GM12878 (cell line): Measurements from ENCODE around the gene ZNF814. TPM values are rescaled to one million over a fixed set of nuclear protein-coding genes. Genes with fewer than 3 reads are reported as not detected.
"Not testable (repeated sequence)": the region's sequence is repeated elsewhere in the genome, so short reads cannot be mapped to it uniquely, and the experiment has no call there.

Experiments
- ATAC-seq: fragments of 200-7000 bp; cut with Tn5 transposase; 3 replicates; pipeline ENCODE4 v1.9.1; 2020; ENCODE audit warnings: mild to moderate bottlenecking, moderate library complexity
- BruUV-seq: library from RNA; stranded (reverse); fragments of 400-500 nt; replicated peaks from 2 replicates; lab custom pipeline; 2021; lab: Mats Ljungman, UMichigan
- CTCF ChIA-PET: fragments of 300-600 bp; sonication (Branson Sonifier 250); formaldehyde crosslinking; extraction: SDS; loops from one replicate; lab custom pipeline; 2021; ENCODE audit warnings: inconsistent platforms; lab: Yijun Ruan, JAX
- POLR2A ChIA-PET: fragments of 350-600 bp; formaldehyde crosslinking; extraction: SDS; loops from one replicate; lab custom pipeline; 2021; ENCODE audit warnings: inconsistent platforms; lab: Charles Lee
- RAD21 ChIA-PET: fragments of 300-600 bp; sonication (Branson Sonifier 250); formaldehyde crosslinking; loops from one replicate; lab custom pipeline; 2023; ENCODE audit warnings: antibody characterized with exemption; ENCODE audit not compliant: unreplicated experiment; lab: Charles Lee
- SMC1A ChIA-PET: fragments of 300-600 bp; sonication (Branson Sonifier 250); formaldehyde crosslinking; loops from one replicate; lab custom pipeline; 2023; ENCODE audit not compliant: unreplicated experiment, uncharacterized antibody; lab: Charles Lee
- DNase-seq: peaks from one replicate; pipeline ENCODE4 v3.0.0-alpha.2; 2011; ENCODE audit warnings: low read depth, low spot score
- FAIRE-seq: peaks from 3 replicates; lab custom pipeline; 2011; peaks lifted over from hg19 to GRCh38; lab: Jason Lieb, UNC
- H2AFZ ChIP-seq: 2 replicates; pipeline ENCODE4 v1.6.0; 2011; ENCODE audit warnings: low read depth, low read length, control low read depth; ENCODE audit not compliant: control insufficient read depth
- H3K27ac ChIP-seq: 2 replicates; pipeline ENCODE4 v1.5.1; 2011; ENCODE audit warnings: control low read depth; ENCODE audit not compliant: control insufficient read depth, insufficient read depth
- H3K27me3 ChIP-seq, 2 experiments: replicated peaks in 1 of 2; 2 replicates each; pipeline versions ENCODE4 v1.6.0 to v1.6.1; 2011; ENCODE audit warnings: low read length in 1 of 2; ENCODE audit not compliant: control insufficient read depth in 2 of 2, insufficient read depth in 2 of 2
- H3K36me3 ChIP-seq, 2 experiments: 2 replicates each; pipeline ENCODE4 v1.5.1; 2011; ENCODE audit warnings: low read length in 1 of 2; ENCODE audit not compliant: control insufficient read depth in 2 of 2, insufficient read depth in 2 of 2
- H3K4me1 ChIP-seq: 2 replicates; pipeline ENCODE4 v1.6.1; 2011; ENCODE audit warnings: mild to moderate bottlenecking, low read length, moderate library complexity, mixed read lengths; ENCODE audit not compliant: control insufficient read depth, insufficient read depth
- H3K4me2 ChIP-seq: 2 replicates; pipeline ENCODE4 v1.6.0; 2011; ENCODE audit warnings: control low read depth; ENCODE audit not compliant: control insufficient read depth, insufficient read depth
- H3K4me3 ChIP-seq: fragments of 200-600 bp; sonication (generic); 2 replicates; pipeline ENCODE4 v1.5.1; 2016
- H3K79me2 ChIP-seq: 2 replicates; pipeline ENCODE4 v1.6.0; 2011; ENCODE audit warnings: low read length; ENCODE audit not compliant: control insufficient read depth, insufficient read depth
- H3K9ac ChIP-seq: 2 replicates; pipeline ENCODE4 v1.8.0; 2011; ENCODE audit warnings: low read length, control low read depth, mixed read lengths; ENCODE audit not compliant: control insufficient read depth, insufficient read depth
- H3K9me3 ChIP-seq: replicated peaks from 3 replicates; pipeline ENCODE4 v1.5.1; 2011; ENCODE audit warnings: mild to moderate bottlenecking, low read length; ENCODE audit not compliant: control insufficient read depth, insufficient read depth
- H4K20me1 ChIP-seq: 2 replicates; pipeline ENCODE4 v1.6.0; 2011; ENCODE audit not compliant: control insufficient read depth, insufficient read depth
- BCL11A ChIP-seq: IDR thresholded peaks from 2 replicates; pipeline ENCODE4 v1.6.1; 2011; ENCODE audit warnings: low read depth, low read length
- CBFB ChIP-seq: IDR thresholded peaks from 2 replicates; pipeline ENCODE4 v1.6.1; 2016; ENCODE audit warnings: antibody characterized with exemption, low read depth
- HDGF ChIP-seq: fragments of 450-650 bp; IDR thresholded peaks from 2 replicates; pipeline ENCODE4 v1.6.1; 2016; ENCODE audit warnings: antibody characterized with exemption
- KAT2A ChIP-seq: conservative IDR thresholded peaks from 2 replicates; pipeline ENCODE4 v1.6.1; 2011; ENCODE audit warnings: low read depth, low read length; ENCODE audit not compliant: control insufficient read depth
- NR2C1 ChIP-seq: fragments of 450-650 bp; IDR thresholded peaks from 2 replicates; pipeline ENCODE4 v1.6.1; 2017; ENCODE audit warnings: antibody characterized with exemption, mild to moderate bottlenecking, moderate library complexity
- NR2C2 ChIP-seq: IDR thresholded peaks from 2 replicates; pipeline ENCODE4 v1.6.1; 2011; ENCODE audit warnings: borderline replicate concordance, low read depth; ENCODE audit not compliant: control insufficient read depth, insufficient read length
- POLR2AphosphoS2 ChIP-seq: IDR thresholded peaks from 2 replicates; pipeline ENCODE4 v1.6.1; 2011; ENCODE audit warnings: low read depth, mild to moderate bottlenecking, low read length, improper control_type of control experiment, moderate library complexity
- RELA ChIP-seq: fragments of 450-650 bp; IDR thresholded peaks from 2 replicates; pipeline ENCODE4 v1.8.0; 2014; ENCODE audit warnings: borderline replicate concordance; ENCODE audit not compliant: partially characterized antibody
- SIN3A ChIP-seq: IDR thresholded peaks from 2 replicates; pipeline ENCODE4 v1.6.1; 2012; ENCODE audit warnings: low read depth, low read length, improper control_type of control experiment
- SREBF2 ChIP-seq: IDR thresholded peaks from 2 replicates; pipeline ENCODE4 v1.6.1; 2012; ENCODE audit warnings: mild to moderate bottlenecking, low read length
- ZNF207 ChIP-seq: fragments of 450-650 bp; IDR thresholded peaks from 2 replicates; pipeline ENCODE4 v1.6.1; 2014; ENCODE audit warnings: antibody characterized with exemption, mild to moderate bottlenecking, borderline replicate concordance
- ZZZ3 ChIP-seq: IDR thresholded peaks from 2 replicates; pipeline ENCODE4 v1.6.1; 2011; ENCODE audit warnings: low read depth; ENCODE audit not compliant: control insufficient read depth, insufficient read length
- WGBS: methylation state at CpG from one replicate; pipeline ENCODE4 v1.1.6; 2016; ENCODE audit warnings: low lambda C conversion rate; ENCODE audit not compliant: insufficient replicate concordance, insufficient coverage; ENCODE audit errors: missing lambda C conversion rate; 5-methylcytosine and 5-hydroxymethylcytosine counted together
- in situ Hi-C: fragments of 300-500 bp; cut with MboI; formaldehyde crosslinking; loops from 9 replicates; pipeline ENCODE4 v1.14.3; 2018; ENCODE audit warnings: mixed read lengths
- intact Hi-C: fragments of 100-400 bp; cut with micrococcal nuclease; formaldehyde crosslinking; loops from one replicate; pipeline ENCODE4 v1.14.2; 2022; ENCODE audit not compliant: unreplicated experiment
- polyA plus RNA-seq, 11 experiments: library from polyadenylated mRNA; depleted of rRNA in 4 of 11; unstranded in 6 of 11; stranded (reverse) in 5 of 11; fragments of >200 nt; fragmentation: Nextera tagmentation in 4 of 11; fragmentation: Illumina TruSeq in 1 of 11; extraction: Ambion mirVana in 4 of 11; extraction: Trizol in 1 of 11; gene quantifications; 1 replicate in 1 of 11; 2 replicates in 10 of 11; pipeline versions ENCODE4 v1.2.1 to v1.2.3, GENCODE V29; 2011 to 2016; ENCODE audit warnings: inconsistent platforms in 2 of 11, missing spikeins in 2 of 11, low read depth in 1 of 11
- total RNA-seq, 4 experiments: library from RNA; depleted of rRNA in 3 of 4; stranded (reverse); fragments of >200 nt in 3 of 4; fragmentation: Illumina TruSeq in 1 of 4; extraction: Trizol in 1 of 4; gene quantifications; 2 replicates each; pipeline versions ENCODE4 v1.2.1 to v1.2.3, GENCODE V29; 2013 to 2021
- TF ChIP-seq, protein P1 (sequence below): fragments of 150-350 bp; IDR thresholded peaks from 2 replicates; pipeline ENCODE4 v1.6.1; 2014; ENCODE audit warnings: mild to moderate bottlenecking, low read depth, low read length
- TF ChIP-seq, protein P2 (sequence below): fragments of 450-650 bp; IDR thresholded peaks from 2 replicates; pipeline ENCODE4 v1.6.1; 2017; ENCODE audit warnings: borderline replicate concordance

Gene ZNF814
- total and polyA plus RNA-seq, 10 of the 15 experiments (the other 5 are each of a cell fraction or from before 2014, with no cell fraction given): 10.9 to 31.0 (median 21.6) TPM

DNA sequence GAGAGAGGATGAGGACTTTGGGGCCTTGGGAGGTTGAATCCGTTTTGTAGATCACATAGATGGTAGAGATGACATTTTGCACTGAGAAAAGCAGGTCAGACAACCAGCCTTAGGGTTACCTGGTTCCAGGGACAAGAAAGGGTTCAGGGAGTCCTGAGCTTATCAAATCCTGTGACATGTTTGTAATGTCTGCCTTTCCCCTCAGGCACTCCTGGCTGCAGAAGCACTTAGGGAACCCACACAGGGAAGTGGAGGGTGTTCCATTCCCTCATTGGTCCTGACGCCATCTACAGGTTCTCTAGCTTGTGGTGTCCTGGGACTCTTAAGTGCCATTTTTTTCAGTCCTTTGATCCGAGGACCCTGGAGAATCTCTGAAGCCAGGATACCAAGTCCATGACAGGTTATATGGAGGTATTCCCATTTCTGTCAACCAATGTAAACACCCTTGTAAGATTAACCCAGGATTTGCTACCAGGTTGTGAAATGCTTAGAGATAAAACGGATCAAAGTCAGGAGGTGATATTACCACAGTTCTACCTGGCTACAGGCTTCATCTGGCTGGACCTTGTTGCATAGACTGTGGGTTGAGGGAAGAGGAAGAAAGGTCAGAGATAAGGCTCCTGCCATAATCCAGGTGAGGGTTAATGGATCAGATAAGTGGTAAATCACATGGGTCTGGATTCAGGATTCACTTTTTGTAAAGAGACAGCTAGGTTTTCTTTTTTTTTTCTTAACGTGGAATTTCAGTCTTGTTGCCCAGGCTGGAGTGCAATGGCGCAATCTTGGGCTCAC lies 36.8 kb downstream of the ZNF814 start:
- H3K4me3 ChIP-seq: 0 out of 2 replicates have a peak overlapping the region, but pooled peaks have one; percentile 99
- H3K27me3 ChIP-seq, POLR2A ChIA-PET, ATAC-seq, H3K4me1 ChIP-seq, H3K36me3 ChIP-seq, H3K27ac ChIP-seq, BruUV-seq, H3K9me3 ChIP-seq, in situ Hi-C loops, FAIRE-seq, H4K20me1 ChIP-seq, intact Hi-C loops, DNase-seq, H2AFZ ChIP-seq, CTCF ChIA-PET, RAD21 ChIA-PET, H3K9ac ChIP-seq: not testable (repeated sequence)
- H3K4me2 ChIP-seq: peak overlapping the region; percentile 79; the same call in 1 of the 2 replicates
- peaks cover 24% of the 10 kb centered on the region for H3K79me2 ChIP-seq
- WGBS: 98% methylated on average over 5 of the region's 6 CpGs
- SMC1A ChIA-PET: interaction anchor here (1.3 kb wide), 1 partner anchor 56 kb away, joined by 4 read pairs; no protein-coding TSS in a partner anchor

DNA sequence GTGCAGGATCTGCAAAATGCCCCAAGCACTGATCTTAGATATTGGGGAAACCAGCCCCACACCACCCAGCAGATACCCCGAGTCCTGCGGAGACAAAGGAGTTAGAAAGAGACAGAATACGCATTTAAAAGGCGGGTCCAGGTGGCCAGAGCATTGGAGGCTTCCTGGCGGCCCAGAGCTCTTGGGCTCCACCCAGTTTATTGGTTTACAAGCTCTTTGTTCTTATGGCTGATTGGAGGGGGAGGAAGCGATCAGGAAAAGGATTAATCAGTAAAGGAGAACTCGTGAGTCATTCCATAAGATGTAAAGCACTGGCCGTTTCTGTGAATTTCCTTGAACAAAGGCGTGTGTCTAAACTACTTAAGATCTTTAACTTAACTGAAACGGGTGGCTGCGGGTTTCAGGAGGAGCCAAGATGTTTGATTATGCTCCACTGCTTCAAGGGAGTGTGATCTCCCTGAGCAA lies 38.3 kb downstream of the ZNF814 start:
- Histone ChIP-seq H2AFZ (no peak overlapping the region), H3K79me2 (peaks cover 24% of the 10 kb centered on the region), H3K9me3 (no peaks in the 10 kb centered on the region), H4K20me1 (no peaks in the 10 kb centered on the region), H3K9ac (peak overlapping the region; percentile 93), H3K27ac (peak overlapping the region; percentile 92), H3K4me3 (peak overlapping the region; percentile 99), H3K27me3 (no peaks in the 10 kb centered on the region), H3K4me2 (peak overlapping the region; percentile 79), H3K36me3 (peaks cover 0 to 1% of the 10 kb centered on the region in 2 experiments; a peak in 3 of 4 replicates), H3K4me1 (no peaks in the 10 kb centered on the region)
- POLR2A ChIA-PET: no interaction called here
- CTCF ChIA-PET: no interaction called here
- SMC1A ChIA-PET: interaction anchor here (0.7 to 1.3 kb wide), 2 partner anchors 31 to 55 kb away, joined by 4 read pairs; no protein-coding TSS in a partner anchor
- DNase-seq: no peak
- BruUV-seq: no TSS peak
- 2% methylated on average over 11 of the region's 11 CpGs for WGBS
- in situ Hi-C loops (no loop called here), intact Hi-C loops (no loop called here)
- ATAC-seq: peak; percentile 58
- RAD21 ChIA-PET: no interaction called here
- no peak for FAIRE-seq
- TF ChIP-seq KAT2A: no peak
- no peak for TF ChIP-seq HDGF
- TF ChIP-seq NR2C1: no peak
- no peak for TF ChIP-seq SREBF2
- no peak for TF ChIP-seq POLR2AphosphoS2
- no peak for TF ChIP-seq CBFB
- TF ChIP-seq ZNF207: no peak
- no peak for TF ChIP-seq RELA
- TF ChIP-seq BCL11A: no peak
- TF ChIP-seq NR2C2: no peak
- TF ChIP-seq, protein P1, sequence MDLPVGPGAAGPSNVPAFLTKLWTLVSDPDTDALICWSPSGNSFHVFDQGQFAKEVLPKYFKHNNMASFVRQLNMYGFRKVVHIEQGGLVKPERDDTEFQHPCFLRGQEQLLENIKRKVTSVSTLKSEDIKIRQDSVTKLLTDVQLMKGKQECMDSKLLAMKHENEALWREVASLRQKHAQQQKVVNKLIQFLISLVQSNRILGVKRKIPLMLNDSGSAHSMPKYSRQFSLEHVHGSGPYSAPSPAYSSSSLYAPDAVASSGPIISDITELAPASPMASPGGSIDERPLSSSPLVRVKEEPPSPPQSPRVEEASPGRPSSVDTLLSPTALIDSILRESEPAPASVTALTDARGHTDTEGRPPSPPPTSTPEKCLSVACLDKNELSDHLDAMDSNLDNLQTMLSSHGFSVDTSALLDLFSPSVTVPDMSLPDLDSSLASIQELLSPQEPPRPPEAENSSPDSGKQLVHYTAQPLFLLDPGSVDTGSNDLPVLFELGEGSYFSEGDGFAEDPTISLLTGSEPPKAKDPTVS: no peak
- TF ChIP-seq SIN3A: no peak; the same call in 1 of the 2 replicates
- no peak for TF ChIP-seq ZZZ3
- TF ChIP-seq, protein P2, sequence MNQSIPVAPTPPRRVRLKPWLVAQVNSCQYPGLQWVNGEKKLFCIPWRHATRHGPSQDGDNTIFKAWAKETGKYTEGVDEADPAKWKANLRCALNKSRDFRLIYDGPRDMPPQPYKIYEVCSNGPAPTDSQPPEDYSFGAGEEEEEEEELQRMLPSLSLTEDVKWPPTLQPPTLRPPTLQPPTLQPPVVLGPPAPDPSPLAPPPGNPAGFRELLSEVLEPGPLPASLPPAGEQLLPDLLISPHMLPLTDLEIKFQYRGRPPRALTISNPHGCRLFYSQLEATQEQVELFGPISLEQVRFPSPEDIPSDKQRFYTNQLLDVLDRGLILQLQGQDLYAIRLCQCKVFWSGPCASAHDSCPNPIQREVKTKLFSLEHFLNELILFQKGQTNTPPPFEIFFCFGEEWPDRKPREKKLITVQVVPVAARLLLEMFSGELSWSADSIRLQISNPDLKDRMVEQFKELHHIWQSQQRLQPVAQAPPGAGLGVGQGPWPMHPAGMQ: no peak
